ENCODE results near the gene DGKI. TPM values are rescaled to one million over a fixed set of nuclear protein-coding genes. Genes with fewer than 3 reads are reported as not detected.

Gene DGKI
- total and polyA plus RNA-seq, 7 donors = under 0.01 to 0.56 (median 0.44) TPM; not detected in 2

- H3K9me3 ChIP-seq = no peaks in the 10 kb centered on the region
- ATAC-seq (no peak), DNase-seq (no peak)
- no peaks in the 10 kb centered on the region for H3K27me3 ChIP-seq (ENCODE audit: insufficient read depth in 3 of 3, low read length in 2 of 3)
- WGBS, 3 donors = 47 to 62% (median 60%) methylated on average over 2 of the region's 2 CpGs
- no peak overlapping the region for H3K27ac ChIP-seq
- no peaks in the 10 kb centered on the region for H3K36me3 ChIP-seq (ENCODE audit: insufficient read depth in 1 of 2, low read depth in 1 of 2)
- TF ChIP-seq, protein P1, sequence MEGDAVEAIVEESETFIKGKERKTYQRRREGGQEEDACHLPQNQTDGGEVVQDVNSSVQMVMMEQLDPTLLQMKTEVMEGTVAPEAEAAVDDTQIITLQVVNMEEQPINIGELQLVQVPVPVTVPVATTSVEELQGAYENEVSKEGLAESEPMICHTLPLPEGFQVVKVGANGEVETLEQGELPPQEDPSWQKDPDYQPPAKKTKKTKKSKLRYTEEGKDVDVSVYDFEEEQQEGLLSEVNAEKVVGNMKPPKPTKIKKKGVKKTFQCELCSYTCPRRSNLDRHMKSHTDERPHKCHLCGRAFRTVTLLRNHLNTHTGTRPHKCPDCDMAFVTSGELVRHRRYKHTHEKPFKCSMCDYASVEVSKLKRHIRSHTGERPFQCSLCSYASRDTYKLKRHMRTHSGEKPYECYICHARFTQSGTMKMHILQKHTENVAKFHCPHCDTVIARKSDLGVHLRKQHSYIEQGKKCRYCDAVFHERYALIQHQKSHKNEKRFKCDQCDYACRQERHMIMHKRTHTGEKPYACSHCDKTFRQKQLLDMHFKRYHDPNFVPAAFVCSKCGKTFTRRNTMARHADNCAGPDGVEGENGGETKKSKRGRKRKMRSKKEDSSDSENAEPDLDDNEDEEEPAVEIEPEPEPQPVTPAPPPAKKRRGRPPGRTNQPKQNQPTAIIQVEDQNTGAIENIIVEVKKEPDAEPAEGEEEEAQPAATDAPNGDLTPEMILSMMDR (IDR thresholded peaks at IDR 0.05) = no peak
- no peaks in the 10 kb centered on the region for H3K4me1 ChIP-seq
- H3K4me3 ChIP-seq = no peak overlapping the region
- intact Hi-C loops (cut with DNase I) = no loop called here
Observed at GRCh38 chr7:137418841-137419240, 427.9 kb downstream of the DGKI start.

GRCh38 chr7:137417464-137417863 is 429.3 kb downstream of the DGKI start:
- Histone ChIP-seq H3K4me1 (no peaks in the 10 kb centered on the region), H3K36me3 (ENCODE audit: insufficient read depth in 1 of 2, low read depth in 1 of 2) (no peaks in the 10 kb centered on the region), H3K4me3 (no peak overlapping the region), H3K27me3 (ENCODE audit: insufficient read depth in 3 of 3, low read length in 2 of 3) (no peaks in the 10 kb centered on the region), H3K27ac (no peak overlapping the region), H3K9me3 (no peaks in the 10 kb centered on the region)
- intact Hi-C loops (cut with DNase I) = no loop called here
- TF ChIP-seq, protein P1 (IDR thresholded peaks at IDR 0.05) = no peak
- 46 to 67% (median 54%) methylated on average over 2 of the region's 2 CpGs for WGBS, 3 donors
- ATAC-seq (peak in 1 of 4 donors; percentile 32), DNase-seq (no peak)

GRCh38 chr7:137413901-137414300 is 432.9 kb downstream of the DGKI start:
- WGBS, 3 donors = 12 to 39% (median 22%) methylated on average over 1 of the region's 1 CpG
- TF ChIP-seq, protein P1 (IDR thresholded peaks at IDR 0.05) = no peak
- DNase-seq (no peak), ATAC-seq (no peak)
- H3K27me3 ChIP-seq (ENCODE audit: insufficient read depth in 3 of 3, low read length in 2 of 3) = no peaks in the 10 kb centered on the region
- no peak overlapping the region for H3K4me3 ChIP-seq
- no peaks in the 10 kb centered on the region for H3K36me3 ChIP-seq (ENCODE audit: insufficient read depth in 1 of 2, low read depth in 1 of 2)
- intact Hi-C loops (cut with DNase I) = no loop called here
- no peaks in the 10 kb centered on the region for H3K4me1 ChIP-seq
- no peak overlapping the region for H3K27ac ChIP-seq
- no peaks in the 10 kb centered on the region for H3K9me3 ChIP-seq

GRCh38 chr7:137411446-137411845 is 435.3 kb downstream of the DGKI start:
- Histone ChIP-seq H3K27ac (no peak overlapping the region), H3K9me3 (no peaks in the 10 kb centered on the region), H3K36me3 (ENCODE audit: insufficient read depth in 1 of 2, low read depth in 1 of 2) (no peaks in the 10 kb centered on the region), H3K4me3 (no peak overlapping the region), H3K27me3 (ENCODE audit: insufficient read depth in 3 of 3, low read length in 2 of 3) (no peaks in the 10 kb centered on the region), H3K4me1 (no peaks in the 10 kb centered on the region)
- intact Hi-C loops (cut with DNase I) = no loop called here
- ATAC-seq (no peak), DNase-seq (no peak)
- TF ChIP-seq, protein P1 (IDR thresholded peaks at IDR 0.05) = no peak
- WGBS, 3 donors = 78 to 81% (median 79%) methylated on average over 3 of the region's 3 CpGs

DNA sequence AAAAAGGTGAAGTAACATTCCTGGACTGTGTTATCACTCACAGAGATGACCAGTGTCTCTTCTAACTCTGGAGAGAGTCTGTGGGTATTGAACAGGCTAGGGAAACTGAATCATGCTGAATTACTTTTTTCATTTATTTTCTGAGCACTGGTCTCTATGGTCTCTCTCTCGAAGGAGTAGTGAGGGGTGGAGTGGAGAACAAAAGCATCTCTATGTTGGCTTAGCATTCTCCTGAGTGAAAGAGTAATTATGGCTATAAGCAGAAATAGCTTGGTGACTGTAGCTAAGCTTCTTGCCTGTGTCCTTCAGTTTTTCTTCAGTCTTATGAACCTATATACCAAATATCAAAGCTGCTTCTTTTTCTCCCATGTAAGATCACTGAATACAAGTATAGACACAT is 438.6 kb downstream of the DGKI start:
- no peak for DNase-seq
- TF ChIP-seq, protein P1 (IDR thresholded peaks at IDR 0.05) = no peak
- Histone ChIP-seq H3K4me1 (no peaks in the 10 kb centered on the region), H3K36me3 (ENCODE audit: insufficient read depth in 1 of 2, low read depth in 1 of 2) (no peaks in the 10 kb centered on the region), H3K27me3 (ENCODE audit: insufficient read depth in 3 of 3, low read length in 2 of 3) (no peaks in the 10 kb centered on the region), H3K27ac (no peak overlapping the region), H3K9me3 (no peaks in the 10 kb centered on the region), H3K4me3 (no peak overlapping the region)
- intact Hi-C loops (cut with DNase I) = no loop called here
- WGBS, 3 donors = 36 to 62% (median 48%) methylated on average over 1 of the region's 1 CpG
- no peak for ATAC-seq
